ENCODE results near the gene MMP1.

Gene MMP1

DNA sequence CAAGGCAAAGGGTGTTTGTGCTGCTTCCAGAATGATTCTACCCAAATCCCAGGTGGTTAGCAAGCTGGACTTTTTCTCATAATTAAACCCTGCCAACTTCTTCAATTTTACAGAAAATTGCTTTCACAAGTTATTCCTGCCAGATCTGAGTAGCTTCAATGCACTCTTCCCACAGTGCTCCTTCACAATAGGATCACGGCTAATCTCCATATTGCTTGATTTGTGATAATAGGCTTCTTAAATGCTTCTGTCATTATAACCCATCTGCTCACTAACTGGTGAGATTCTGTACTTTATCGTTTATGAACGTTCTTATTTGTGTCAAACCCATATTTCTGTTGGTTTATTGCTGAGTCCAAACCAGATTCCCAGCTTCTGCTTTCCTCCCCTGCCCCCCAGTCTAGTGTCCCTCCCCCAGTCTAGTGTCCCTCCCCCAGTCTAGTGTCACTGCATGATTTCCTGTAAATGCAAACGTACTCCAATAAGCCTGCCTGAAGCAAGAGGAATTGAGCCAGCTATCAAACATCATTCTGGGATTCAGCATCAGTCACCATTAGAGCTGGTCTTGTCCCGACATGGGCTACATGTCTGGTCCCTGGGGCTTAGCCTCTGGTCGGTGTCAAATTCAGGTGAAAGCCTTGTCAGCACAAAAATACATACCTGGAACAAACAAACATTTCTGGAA is 31.5 kb upstream of the MMP1 start:
- H3K4me1 ChIP-seq (ENCODE audit: insufficient read depth, low read length), result no peaks in the 10 kb centered on the region
- H3K4me3 ChIP-seq (ENCODE audit: low read depth in 1 of 2, low read length in 2 of 2), result no peak overlapping the region
- H3K27ac ChIP-seq (ENCODE audit: low read length), result no peak overlapping the region
- H3K9ac ChIP-seq (ENCODE audit: low read depth, low read length), result no peak overlapping the region
- no peak overlapping the region for H2AFZ ChIP-seq (ENCODE audit: low read depth, low read length)
- H3K27me3 ChIP-seq (ENCODE audit: insufficient read depth, low read length, poor library complexity), result no peaks in the 10 kb centered on the region
- TF ChIP-seq, protein P1, sequence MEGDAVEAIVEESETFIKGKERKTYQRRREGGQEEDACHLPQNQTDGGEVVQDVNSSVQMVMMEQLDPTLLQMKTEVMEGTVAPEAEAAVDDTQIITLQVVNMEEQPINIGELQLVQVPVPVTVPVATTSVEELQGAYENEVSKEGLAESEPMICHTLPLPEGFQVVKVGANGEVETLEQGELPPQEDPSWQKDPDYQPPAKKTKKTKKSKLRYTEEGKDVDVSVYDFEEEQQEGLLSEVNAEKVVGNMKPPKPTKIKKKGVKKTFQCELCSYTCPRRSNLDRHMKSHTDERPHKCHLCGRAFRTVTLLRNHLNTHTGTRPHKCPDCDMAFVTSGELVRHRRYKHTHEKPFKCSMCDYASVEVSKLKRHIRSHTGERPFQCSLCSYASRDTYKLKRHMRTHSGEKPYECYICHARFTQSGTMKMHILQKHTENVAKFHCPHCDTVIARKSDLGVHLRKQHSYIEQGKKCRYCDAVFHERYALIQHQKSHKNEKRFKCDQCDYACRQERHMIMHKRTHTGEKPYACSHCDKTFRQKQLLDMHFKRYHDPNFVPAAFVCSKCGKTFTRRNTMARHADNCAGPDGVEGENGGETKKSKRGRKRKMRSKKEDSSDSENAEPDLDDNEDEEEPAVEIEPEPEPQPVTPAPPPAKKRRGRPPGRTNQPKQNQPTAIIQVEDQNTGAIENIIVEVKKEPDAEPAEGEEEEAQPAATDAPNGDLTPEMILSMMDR (IDR thresholded peaks at IDR 0.05; ENCODE audit: borderline replicate concordance, extremely low read depth, low read length, poor library complexity, severe bottlenecking), result no peak
- no peak for TF ChIP-seq EZH2 (IDR thresholded peaks at IDR 0.05; ENCODE audit: borderline replicate concordance, low read depth, low read length, severe bottlenecking)
- H3K4me2 ChIP-seq (ENCODE audit: insufficient read depth, low read length), result no peak overlapping the region
- ATAC-seq (ENCODE audit: insufficient read depth, low read depth), result no peak
- no peaks in the 10 kb centered on the region for H4K20me1 ChIP-seq (ENCODE audit: insufficient read depth, low read length)
- no peaks in the 10 kb centered on the region for H3K9me3 ChIP-seq (ENCODE audit: insufficient read depth, low read length, severe bottlenecking)
- no peak for DNase-seq
- H3K79me2 ChIP-seq (ENCODE audit: insufficient read depth, low read length), result no peaks in the 10 kb centered on the region
- no peaks in the 10 kb centered on the region for H3K36me3 ChIP-seq (ENCODE audit: insufficient read depth, low read length)

DNA sequence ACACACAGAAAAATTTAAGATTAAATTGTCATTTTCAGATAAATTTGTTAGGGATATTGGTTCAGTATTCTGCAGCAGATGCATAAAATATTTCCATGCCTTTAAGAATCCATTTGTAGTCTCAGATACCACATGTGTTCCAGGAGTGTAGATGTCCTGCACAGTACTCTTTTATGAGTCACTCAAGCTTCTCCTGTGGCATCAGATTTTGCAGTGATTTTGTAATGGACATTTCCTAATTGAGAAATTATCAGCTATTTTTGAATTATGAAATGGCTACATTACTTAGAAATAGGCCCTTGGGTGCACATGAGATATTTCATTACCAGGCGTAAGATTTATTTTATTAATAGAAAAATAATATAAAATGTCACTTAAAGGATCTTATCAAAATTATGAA is 26.6 kb upstream of the MMP1 start:
- H3K27me3 ChIP-seq (ENCODE audit: insufficient read depth, low read length, poor library complexity), result no peaks in the 10 kb centered on the region

DNA sequence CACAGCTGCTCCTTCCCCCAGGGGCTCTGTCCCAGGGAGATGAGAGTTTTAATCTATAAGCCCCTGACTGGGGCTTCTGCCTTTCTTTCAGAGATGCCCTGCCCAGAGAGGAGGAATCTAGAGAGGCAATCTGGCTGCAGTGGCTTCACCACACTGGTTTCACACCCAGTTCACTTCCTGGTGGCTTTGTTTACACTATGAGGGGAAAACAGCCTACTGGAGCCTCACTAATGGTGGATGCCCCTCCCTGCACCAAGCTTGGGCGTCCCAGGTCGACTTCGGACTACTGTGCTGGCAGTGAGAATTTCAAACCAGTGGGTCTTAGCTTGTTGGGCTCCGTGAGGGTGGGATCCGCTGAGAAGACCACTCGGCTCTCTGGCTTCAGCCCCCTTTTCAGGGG is 21.5 kb upstream of the MMP1 start:
- Histone ChIP-seq H3K27me3 (ENCODE audit: insufficient read depth, low read length, poor library complexity) (no peaks in the 10 kb centered on the region), H3K79me2 (ENCODE audit: insufficient read depth, low read length) (no peaks in the 10 kb centered on the region), H3K4me1 (ENCODE audit: insufficient read depth, low read length) (no peaks in the 10 kb centered on the region), H3K4me3 (ENCODE audit: low read depth in 1 of 2, low read length in 2 of 2) (no peak overlapping the region), H3K36me3 (ENCODE audit: insufficient read depth, low read length) (no peaks in the 10 kb centered on the region), H4K20me1 (ENCODE audit: insufficient read depth, low read length) (no peaks in the 10 kb centered on the region), H3K4me2 (ENCODE audit: insufficient read depth, low read length) (no peak overlapping the region), H3K27ac (ENCODE audit: low read length) (no peak overlapping the region), H3K9me3 (ENCODE audit: insufficient read depth, low read length, severe bottlenecking) (no peaks in the 10 kb centered on the region), H2AFZ (ENCODE audit: low read depth, low read length) (no peak overlapping the region), H3K9ac (ENCODE audit: low read depth, low read length) (no peak overlapping the region)
- DNase-seq (no peak), ATAC-seq (ENCODE audit: insufficient read depth, low read depth) (no peak)
- TF ChIP-seq EZH2 (IDR thresholded peaks at IDR 0.05; ENCODE audit: borderline replicate concordance, low read depth, low read length, severe bottlenecking), result no peak
- TF ChIP-seq, protein P1 (IDR thresholded peaks at IDR 0.05; ENCODE audit: borderline replicate concordance, extremely low read depth, low read length, poor library complexity, severe bottlenecking), result no peak

More for the DNA sequence above, 26.6 kb upstream of the MMP1 start:
- H3K27ac ChIP-seq (ENCODE audit: low read length), result no peak overlapping the region
- no peak for TF ChIP-seq EZH2 (IDR thresholded peaks at IDR 0.05; ENCODE audit: borderline replicate concordance, low read depth, low read length, severe bottlenecking)
- TF ChIP-seq, protein P1 (IDR thresholded peaks at IDR 0.05; ENCODE audit: borderline replicate concordance, extremely low read depth, low read length, poor library complexity, severe bottlenecking), result no peak
- H3K36me3 ChIP-seq (ENCODE audit: insufficient read depth, low read length), result no peaks in the 10 kb centered on the region
- H3K4me2 ChIP-seq (ENCODE audit: insufficient read depth, low read length), result no peak overlapping the region
- no peak for ATAC-seq (ENCODE audit: insufficient read depth, low read depth)
- no peak overlapping the region for H3K4me3 ChIP-seq (ENCODE audit: low read depth in 1 of 2, low read length in 2 of 2)
- DNase-seq, result no peak
- H3K9me3 ChIP-seq (ENCODE audit: insufficient read depth, low read length, severe bottlenecking), result no peaks in the 10 kb centered on the region
- no peaks in the 10 kb centered on the region for H3K79me2 ChIP-seq (ENCODE audit: insufficient read depth, low read length)
- H4K20me1 ChIP-seq (ENCODE audit: insufficient read depth, low read length), result no peaks in the 10 kb centered on the region
- no peak overlapping the region for H3K9ac ChIP-seq (ENCODE audit: low read depth, low read length)
- no peaks in the 10 kb centered on the region for H3K4me1 ChIP-seq (ENCODE audit: insufficient read depth, low read length)
- H2AFZ ChIP-seq (ENCODE audit: low read depth, low read length), result no peak overlapping the region

Data from DND-41 (cell line).